IMR-90 (cell line): ENCODE data around the gene HES6. TPM values are rescaled to one million over a fixed set of nuclear protein-coding genes. Genes with fewer than 3 reads are reported as not detected.
"Not testable (repeated sequence)": the region's sequence is repeated elsewhere in the genome, so short reads cannot be mapped to it uniquely, and the experiment has no call there.

Experiments
- ATAC-seq: fragments of 200-7000 bp; cut with Tn5 transposase; 2 replicates; pipeline ENCODE4 v1.9.1; 2020; ENCODE audit warnings: low read depth, mild to moderate bottlenecking, moderate library complexity
- BruUV-seq: library from RNA; stranded (reverse); fragments of 400-500 nt; replicated peaks from 2 replicates; lab custom pipeline; 2021; lab: Mats Ljungman, UMichigan
- CTCF ChIA-PET: fragments of 300-600 bp; formaldehyde crosslinking; extraction: SDS; loops from one replicate; lab custom pipeline; 2021; ENCODE audit warnings: antibody characterized with exemption; lab: Yijun Ruan, JAX
- POLR2A ChIA-PET: fragments of 300-600 bp; sonication (Branson Sonifier 250); formaldehyde crosslinking; loops from one replicate; lab custom pipeline; 2022; ENCODE audit warnings: antibody characterized with exemption; ENCODE audit not compliant: unreplicated experiment; lab: Charles Lee
- DNase-seq: peaks from one replicate; pipeline ENCODE4 v3.0.0; 2013
- H2AFZ ChIP-seq: replicated peaks from 2 replicates; pipeline ENCODE3; 2013; ENCODE audit warnings: low read length, mild to moderate bottlenecking; ENCODE audit not compliant: poor library complexity
- H2AK5ac ChIP-seq: 2 replicates; pipeline ENCODE4 v1.6.1; 2013; ENCODE audit warnings: low read depth, low read length, inconsistent platforms
- H2AK9ac ChIP-seq: replicated peaks from 2 replicates; pipeline ENCODE3; 2013; ENCODE audit warnings: mild to moderate bottlenecking, low read depth, low read length, moderate library complexity; ENCODE audit not compliant: poor library complexity
- H2BK120ac ChIP-seq: 2 replicates; pipeline ENCODE4 v1.6.1; 2013; ENCODE audit warnings: low read depth, low read length, inconsistent platforms
- H2BK15ac ChIP-seq: 3 replicates; pipeline ENCODE4 v1.6.1; 2013; ENCODE audit warnings: low read depth, low read length, inconsistent platforms
- H2BK20ac ChIP-seq: 2 replicates; pipeline ENCODE4 v1.6.1; 2013; ENCODE audit warnings: low read depth, mild to moderate bottlenecking, inconsistent platforms, low read length, moderate library complexity
- H2BK5ac ChIP-seq: 2 replicates; pipeline ENCODE4 v1.6.1; 2013; ENCODE audit warnings: mild to moderate bottlenecking, low read depth, low read length, inconsistent platforms; ENCODE audit not compliant: poor library complexity, severe bottlenecking
- H3K14ac ChIP-seq: replicated peaks from 2 replicates; pipeline ENCODE4 v1.6.1; 2013; ENCODE audit warnings: low read depth, low read length, inconsistent platforms
- H3K18ac ChIP-seq: 2 replicates; pipeline ENCODE4 v1.6.1; 2013; ENCODE audit warnings: low read depth, low read length, control low read depth
- H3K23ac ChIP-seq: 2 replicates; pipeline ENCODE4 v1.6.1; 2013; ENCODE audit warnings: low read depth, low read length, inconsistent platforms
- H3K27ac ChIP-seq: 2 replicates; pipeline ENCODE4 v1.5.1; 2013; ENCODE audit warnings: mild to moderate bottlenecking, control low read depth, low read length; ENCODE audit not compliant: insufficient read depth
- H3K27me3 ChIP-seq: 2 replicates; pipeline ENCODE4 v1.6.1; 2013; ENCODE audit warnings: low read length; ENCODE audit not compliant: control insufficient read depth, insufficient read depth
- H3K36me3 ChIP-seq: 2 replicates; pipeline ENCODE4 v1.6.1; 2013; ENCODE audit warnings: low read length, mixed read lengths; ENCODE audit not compliant: control insufficient read depth, insufficient read depth
- H3K4ac ChIP-seq: 2 replicates; pipeline ENCODE4 v1.6.1; 2013; ENCODE audit warnings: low read depth, low read length, inconsistent platforms
- H3K4me1 ChIP-seq: 2 replicates; pipeline ENCODE4 v1.6.1; 2013; ENCODE audit warnings: low read length, mixed read lengths; ENCODE audit not compliant: control insufficient read depth, insufficient read depth
- H3K4me2 ChIP-seq: 2 replicates; pipeline ENCODE4 v1.6.1; 2013; ENCODE audit warnings: low read depth, mild to moderate bottlenecking, control low read depth, low read length, moderate library complexity
- H3K4me3 ChIP-seq: 2 replicates; pipeline ENCODE4 v1.5.1; 2013; ENCODE audit warnings: low read depth, mild to moderate bottlenecking, control low read depth, low read length, moderate library complexity; ENCODE audit not compliant: insufficient read depth
- H3K56ac ChIP-seq: 2 replicates; pipeline ENCODE4 v1.6.1; 2013; ENCODE audit warnings: low read length, inconsistent platforms; ENCODE audit not compliant: insufficient read depth; ENCODE audit errors: extremely low read depth
- H3K79me1 ChIP-seq, 2 experiments: 2 replicates each; pipeline ENCODE4 v1.6.1; 2013; ENCODE audit warnings: low read length in 2 of 2, inconsistent platforms in 1 of 2, low read depth in 1 of 2
- H3K9ac ChIP-seq: 2 replicates; pipeline ENCODE4 v1.6.1; 2013; ENCODE audit warnings: low read depth, low read length, control low read depth
- H3K9me1 ChIP-seq: 2 replicates; pipeline ENCODE4 v1.6.1; 2013; ENCODE audit warnings: low read length, inconsistent platforms; ENCODE audit not compliant: insufficient read depth
- H3K9me3 ChIP-seq: 2 replicates; pipeline ENCODE4 v1.6.1; 2013; ENCODE audit warnings: low read length; ENCODE audit not compliant: control insufficient read depth, insufficient read depth
- H4K20me1 ChIP-seq: 2 replicates; pipeline ENCODE4 v1.6.1; 2013; ENCODE audit warnings: low read length, inconsistent platforms; ENCODE audit not compliant: insufficient read depth
- H4K5ac ChIP-seq: 2 replicates; pipeline ENCODE4 v1.6.1; 2013; ENCODE audit warnings: mild to moderate bottlenecking, low read depth, low read length, control low read depth
- H4K8ac ChIP-seq, 2 experiments: 2 replicates each; pipeline ENCODE4 v1.6.1; 2013; ENCODE audit warnings: low read depth in 2 of 2, low read length in 2 of 2, control low read depth in 1 of 2, inconsistent platforms in 1 of 2
- H4K91ac ChIP-seq: 2 replicates; pipeline ENCODE4 v1.6.1; 2013; ENCODE audit warnings: low read depth, low read length, inconsistent platforms; ENCODE audit not compliant: insufficient read depth
- WGBS, 2 experiments: methylation state at CpG; one replicate each; pipeline versions ENCODE4 v1.1.5 to v1.1.7; 2013; ENCODE audit warnings: missing lambda C conversion rate in 2 of 2; ENCODE audit not compliant: insufficient read length in 1 of 2; ENCODE audit errors: extremely low coverage in 2 of 2; 5-methylcytosine and 5-hydroxymethylcytosine counted together
- dilution Hi-C: fragments of 300-500 bp; cut with HindIII; formaldehyde crosslinking; loops from one replicate; pipeline ENCODE4 v1.14.3; 2018; ENCODE audit warnings: low sequenced_read_pairs; ENCODE audit not compliant: unreplicated experiment
- in situ Hi-C: fragments of 300-500 bp; cut with MboI; formaldehyde crosslinking; loops from 3 replicates; pipeline ENCODE4 v1.14.3; 2019; ENCODE audit warnings: low sequenced_read_pairs, inconsistent platforms, mixed read lengths
- intact Hi-C: fragments of 100-400 bp; cut with micrococcal nuclease; formaldehyde crosslinking; loops from 2 replicates; pipeline ENCODE4 v1.10.0; 2022
- polyA plus RNA-seq, 3 experiments: library from polyadenylated mRNA; depleted of rRNA; stranded (reverse); fragments of >200 nt; gene quantifications; 2 replicates each; pipeline ENCODE4 v1.2.3, GENCODE V29; 2012; ENCODE audit warnings: low replicate concordance in 1 of 3
- total RNA-seq: library from RNA; depleted of rRNA; stranded (reverse); fragments of >200 nt; gene quantifications from 2 replicates; pipeline ENCODE4 v1.2.3, GENCODE V29; 2012

The HES6 gene
- total and polyA plus RNA-seq, 2 of the 4 experiments (the other 2 are of a cell fraction), result 1.3 to 3.3 TPM

- in situ Hi-C loops, H3K4me2 ChIP-seq: not testable (repeated sequence)
Measured at GRCh38 chr2:238271686-238272085, 31.8 kb upstream of the HES6 start.

More at GRCh38 chr2:238271686-238272085, 31.8 kb upstream of the HES6 start:
- H4K5ac ChIP-seq, H2BK120ac ChIP-seq, H3K14ac ChIP-seq, intact Hi-C loops, H2BK20ac ChIP-seq, H2AK9ac ChIP-seq, ATAC-seq, H4K8ac ChIP-seq, H4K20me1 ChIP-seq, H3K27me3 ChIP-seq, H3K9ac ChIP-seq, H3K27ac ChIP-seq, dilution Hi-C loops, H3K4me3 ChIP-seq, H4K91ac ChIP-seq, POLR2A ChIA-PET, H3K18ac ChIP-seq, BruUV-seq, H3K56ac ChIP-seq, H2AFZ ChIP-seq, H2BK15ac ChIP-seq, H3K9me3 ChIP-seq, CTCF ChIA-PET, H3K4me1 ChIP-seq, H2AK5ac ChIP-seq, DNase-seq, H3K79me1 ChIP-seq, H3K9me1 ChIP-seq, H2BK5ac ChIP-seq, H3K23ac ChIP-seq, H3K4ac ChIP-seq: not testable (repeated sequence)
- 51% methylated on average over 6 of the region's 8 CpGs; no CpG with 5 or more reads in 1 of the 2 experiments for WGBS, 2 experiments
- peaks cover 27% of the 10 kb centered on the region for H3K36me3 ChIP-seq
